ENCODE measurements around the gene ATP6V1G1. TPM values are rescaled to one million over a fixed set of nuclear protein-coding genes. Genes with fewer than 3 reads are reported as not detected.

Gene ATP6V1G1
- total RNA-seq, 2 donors from 2014 or later, result 59.4 to 74.4 TPM

- H3K36me3 ChIP-seq, result no peaks in the 10 kb centered on the region
- H3K9ac ChIP-seq (ENCODE audit: low read depth in 2 of 2, low read length in 2 of 2), result no peak overlapping the region
- no peaks in the 10 kb centered on the region for H3K27me3 ChIP-seq
- H3K9me3 ChIP-seq, result no peaks in the 10 kb centered on the region
- intact Hi-C loops (cut with DNase I), result no loop called here
- H3K27ac ChIP-seq, result no peak overlapping the region
- DNase-seq, result no peak
- H3K4me3 ChIP-seq, result no peak overlapping the region
- TF ChIP-seq, protein P1, sequence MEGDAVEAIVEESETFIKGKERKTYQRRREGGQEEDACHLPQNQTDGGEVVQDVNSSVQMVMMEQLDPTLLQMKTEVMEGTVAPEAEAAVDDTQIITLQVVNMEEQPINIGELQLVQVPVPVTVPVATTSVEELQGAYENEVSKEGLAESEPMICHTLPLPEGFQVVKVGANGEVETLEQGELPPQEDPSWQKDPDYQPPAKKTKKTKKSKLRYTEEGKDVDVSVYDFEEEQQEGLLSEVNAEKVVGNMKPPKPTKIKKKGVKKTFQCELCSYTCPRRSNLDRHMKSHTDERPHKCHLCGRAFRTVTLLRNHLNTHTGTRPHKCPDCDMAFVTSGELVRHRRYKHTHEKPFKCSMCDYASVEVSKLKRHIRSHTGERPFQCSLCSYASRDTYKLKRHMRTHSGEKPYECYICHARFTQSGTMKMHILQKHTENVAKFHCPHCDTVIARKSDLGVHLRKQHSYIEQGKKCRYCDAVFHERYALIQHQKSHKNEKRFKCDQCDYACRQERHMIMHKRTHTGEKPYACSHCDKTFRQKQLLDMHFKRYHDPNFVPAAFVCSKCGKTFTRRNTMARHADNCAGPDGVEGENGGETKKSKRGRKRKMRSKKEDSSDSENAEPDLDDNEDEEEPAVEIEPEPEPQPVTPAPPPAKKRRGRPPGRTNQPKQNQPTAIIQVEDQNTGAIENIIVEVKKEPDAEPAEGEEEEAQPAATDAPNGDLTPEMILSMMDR (IDR thresholded peaks at IDR 0.05), result no peak
- no peaks in the 10 kb centered on the region for H3K4me1 ChIP-seq
Observed at GRCh38 chr9:114580609-114581193, 6.9 kb upstream of the ATP6V1G1 start.

DNA sequence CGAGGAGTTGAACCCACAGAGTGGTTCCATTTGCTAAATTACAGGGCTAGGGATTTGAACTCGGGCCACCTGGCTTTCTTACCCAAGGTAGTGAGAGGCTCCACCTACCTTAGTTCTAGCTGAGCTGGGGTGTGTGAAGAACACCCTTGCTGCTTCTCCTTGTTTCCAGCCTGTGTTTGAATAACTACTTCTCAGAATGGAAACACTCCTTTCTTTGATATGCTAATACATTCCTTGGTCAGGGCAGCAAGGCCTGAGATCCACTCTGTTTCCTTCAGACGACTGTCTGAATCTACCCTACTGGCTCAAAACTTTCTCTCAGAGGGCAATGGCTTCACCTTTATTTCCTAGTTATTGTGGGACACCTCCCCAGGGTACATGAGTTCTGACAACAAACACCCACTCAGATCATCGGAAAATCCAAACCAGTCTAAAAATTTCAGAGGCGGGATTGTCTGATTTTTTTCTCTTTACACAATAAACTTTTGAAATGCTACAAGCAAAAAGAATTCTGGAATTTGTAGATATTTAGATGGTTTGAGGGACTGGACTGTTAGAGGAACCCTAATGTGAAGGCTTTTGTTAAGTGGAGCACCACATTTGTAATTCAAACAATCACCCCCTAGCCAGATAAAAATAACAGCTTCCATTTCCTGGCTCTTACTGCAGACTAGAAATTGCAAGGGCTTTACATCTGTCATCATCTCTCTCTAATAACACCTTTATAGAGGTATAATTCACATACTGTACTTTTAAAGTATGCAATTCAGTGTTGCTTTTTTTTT is 4.0 kb upstream of the ATP6V1G1 start:
- no peak for DNase-seq
- no peak overlapping the region for H3K9ac ChIP-seq (ENCODE audit: low read depth in 2 of 2, low read length in 2 of 2)
- no peaks in the 10 kb centered on the region for H3K9me3 ChIP-seq
- H3K27me3 ChIP-seq, result no peaks in the 10 kb centered on the region
- H3K4me3 ChIP-seq, result no peak overlapping the region
- TF ChIP-seq, protein P1 (IDR thresholded peaks at IDR 0.05), result no peak
- H3K4me1 ChIP-seq, result no peaks in the 10 kb centered on the region
- H3K36me3 ChIP-seq, result no peaks in the 10 kb centered on the region
- no peak overlapping the region for H3K27ac ChIP-seq
- intact Hi-C loops (cut with DNase I), result no loop called here

DNA sequence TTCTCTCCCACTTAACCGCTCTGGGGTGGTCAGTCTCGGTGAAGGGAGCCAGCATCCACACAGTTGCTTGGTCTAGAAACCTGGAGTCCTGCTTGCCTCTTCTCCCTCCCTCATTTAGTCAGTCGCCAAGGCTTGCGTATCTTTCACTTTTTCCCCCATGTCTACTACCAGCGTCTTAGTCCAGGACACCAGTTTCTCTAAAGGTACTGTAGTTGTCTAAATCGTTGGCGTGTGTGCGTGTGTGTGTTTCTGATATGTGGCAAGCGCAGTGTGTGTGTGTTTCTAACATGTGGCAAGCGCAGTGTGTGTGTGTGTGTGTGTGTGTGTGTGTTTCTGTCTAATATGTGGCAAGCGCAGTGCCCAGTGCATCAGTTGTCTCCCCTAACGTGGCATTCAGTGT is 641 bp downstream of the ATP6V1G1 start:
- no peaks in the 10 kb centered on the region for H3K9me3 ChIP-seq
- TF ChIP-seq, protein P1 (IDR thresholded peaks at IDR 0.05), result no peak
- peak overlapping the region; percentile 92 for H3K27ac ChIP-seq
- H3K9ac ChIP-seq (ENCODE audit: low read depth in 2 of 2, low read length in 2 of 2), result peak overlapping the region; percentile 79 to 94
- peaks cover 9% of the 10 kb centered on the region for H3K4me1 ChIP-seq
- intact Hi-C loops (cut with DNase I), result no loop called here
- no peaks in the 10 kb centered on the region for H3K36me3 ChIP-seq
- no peaks in the 10 kb centered on the region for H3K27me3 ChIP-seq
- peak overlapping the region; percentile 82 for H3K4me3 ChIP-seq
- DNase-seq, result peak; percentile 30

- Histone ChIP-seq H3K9me3 (no peaks in the 10 kb centered on the region), H3K4me1 (peaks cover 9% of the 10 kb centered on the region), H3K36me3 (no peaks in the 10 kb centered on the region), H3K27ac (peak overlapping the region; percentile 92), H3K9ac (ENCODE audit: low read depth in 2 of 2, low read length in 2 of 2) (peak overlapping the region; percentile 79 to 94), H3K4me3 (peak overlapping the region; percentile 82), H3K27me3 (no peaks in the 10 kb centered on the region)
- DNase-seq, result no peak
- TF ChIP-seq, protein P1 (IDR thresholded peaks at IDR 0.05), result no peak
- intact Hi-C loops (cut with DNase I), result no loop called here
Observed at GRCh38 chr9:114588651-114589526, 1.3 kb downstream of the ATP6V1G1 start.

DNA sequence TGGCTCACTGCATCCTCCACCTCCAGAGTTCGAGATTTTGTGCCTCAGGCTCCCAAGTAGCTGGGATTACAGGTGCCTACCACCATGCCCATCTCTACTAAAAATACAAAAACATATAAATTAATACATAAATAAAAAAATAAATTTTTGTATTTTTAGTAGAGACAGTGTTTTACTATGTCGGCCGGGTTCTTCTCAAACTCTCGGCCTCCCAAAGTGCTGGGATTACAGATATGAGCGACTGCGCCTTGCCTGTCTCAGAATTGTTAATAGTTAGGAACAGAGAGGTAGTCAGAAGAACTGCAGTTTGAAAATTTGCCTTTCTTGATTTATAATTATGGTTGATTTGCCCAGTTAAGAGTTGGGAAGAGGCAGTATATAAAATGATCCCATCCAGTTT is 2.8 kb downstream of the ATP6V1G1 start:
- no peak overlapping the region for H3K27ac ChIP-seq
- intact Hi-C loops (cut with DNase I), result loop anchor here (10.0 kb wide), 1 partner anchor 186 kb away; no protein-coding TSS in a partner anchor
- no peaks in the 10 kb centered on the region for H3K27me3 ChIP-seq
- H3K4me3 ChIP-seq, result no peak overlapping the region
- H3K4me1 ChIP-seq, result peaks cover 9% of the 10 kb centered on the region
- no peak for DNase-seq
- H3K9ac ChIP-seq (ENCODE audit: low read depth in 2 of 2, low read length in 2 of 2), result no peak overlapping the region
- no peaks in the 10 kb centered on the region for H3K36me3 ChIP-seq
- TF ChIP-seq, protein P1 (IDR thresholded peaks at IDR 0.05), result no peak
- no peaks in the 10 kb centered on the region for H3K9me3 ChIP-seq
